Mononuclear cell (primary cell): ENCODE results near the gene CDPF1. TPM values are rescaled to one million over a fixed set of nuclear protein-coding genes. Genes with fewer than 3 reads are reported as not detected.
"Not testable (repeated sequence)": the region's sequence is repeated elsewhere in the genome, so short reads cannot be mapped to it uniquely, and the experiment has no call there.

ENCODE experiments used
- H3K27me3 ChIP-seq: 2 replicates; pipeline ENCODE4 v1.6.0; 2011; ENCODE audit warnings: low read length, control low read depth; ENCODE audit not compliant: insufficient read depth
- H3K4me1 ChIP-seq: 2 replicates; pipeline ENCODE4 v1.5.1; 2011; ENCODE audit warnings: mild to moderate bottlenecking, low read length, control low read depth; ENCODE audit not compliant: insufficient read depth
- H3K4me3 ChIP-seq: 2 replicates; pipeline ENCODE4 v1.5.1; 2011; ENCODE audit warnings: mild to moderate bottlenecking, low read length, moderate library complexity
- H3K9me3 ChIP-seq: 2 replicates; pipeline ENCODE4 v1.5.1; 2011; ENCODE audit warnings: low read depth, mild to moderate bottlenecking, control low read depth, low read length
- total RNA-seq: library from RNA; depleted of rRNA; stranded (reverse); fragments of >200 nt; gene quantifications from one replicate; pipeline ENCODE4 v1.2.3, GENCODE V29; 2012

The CDPF1 gene
- total RNA-seq, 1 donor = 1.6 TPM

- not testable (repeated sequence) for H3K4me3 ChIP-seq, H3K4me1 ChIP-seq, H3K27me3 ChIP-seq, H3K9me3 ChIP-seq
Observed at GRCh38 chr22:46198806-46199205, 51.3 kb downstream of the CDPF1 start.

GRCh38 chr22:46198274-46198673 is 51.8 kb downstream of the CDPF1 start:
- H3K27me3 ChIP-seq = no peaks in the 10 kb centered on the region
- no peak overlapping the region for H3K4me3 ChIP-seq
- H3K9me3 ChIP-seq = no peaks in the 10 kb centered on the region
- no peaks in the 10 kb centered on the region for H3K4me1 ChIP-seq

GRCh38 chr22:46196278-46196677 is 53.8 kb downstream of the CDPF1 start:
- H3K27me3 ChIP-seq = no peaks in the 10 kb centered on the region
- no peaks in the 10 kb centered on the region for H3K4me1 ChIP-seq
- no peaks in the 10 kb centered on the region for H3K9me3 ChIP-seq
- no peak overlapping the region for H3K4me3 ChIP-seq

- Histone ChIP-seq H3K4me3 (no peak overlapping the region), H3K9me3 (no peaks in the 10 kb centered on the region)
Observed at GRCh38 chr22:46195487-46196165, 54.5 kb downstream of the CDPF1 start.

More at GRCh38 chr22:46195487-46196165, 54.5 kb downstream of the CDPF1 start:
- Histone ChIP-seq H3K27me3 (no peaks in the 10 kb centered on the region), H3K4me1 (no peaks in the 10 kb centered on the region)

Other genes with a start within 250 kb of the CDPF1 start
- 5.1 TPM for gene PPARA, start 99.8 kb downstream of the CDPF1 start, total RNA-seq
- gene PKDREJ, start 13.1 kb upstream of the CDPF1 start, total RNA-seq = under 0.01 TPM
- gene TTC38, start 17.7 kb upstream of the CDPF1 start, total RNA-seq = 16.3 TPM
- gene GTSE1, start 46.6 kb upstream of the CDPF1 start, total RNA-seq = 0.52 TPM
- gene TRMU, start 85.4 kb upstream of the CDPF1 start, total RNA-seq = 26.0 TPM